ENCODE data around the gene MRPL4.

The MRPL4 gene

DNA sequence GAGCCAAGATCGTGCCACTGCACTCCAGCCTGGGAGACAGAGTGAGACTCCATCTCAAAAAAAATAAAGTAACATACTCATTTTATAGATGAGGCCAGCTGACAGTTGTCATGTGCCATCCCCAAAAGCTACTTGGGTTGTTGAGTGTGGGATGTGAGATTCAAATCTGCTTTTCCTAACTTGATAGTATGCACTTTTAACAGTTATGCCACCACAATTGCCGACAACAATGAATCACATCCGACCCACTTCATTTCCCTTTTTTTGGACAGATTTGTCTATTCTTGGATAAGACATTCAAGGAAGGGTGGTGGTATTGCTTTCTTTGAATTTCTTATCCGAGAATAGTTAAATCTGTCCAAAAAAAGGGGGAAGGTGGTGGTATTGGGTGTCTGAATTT lies 41.0 kb upstream of the MRPL4 start:
- TF ChIP-seq, protein P1, sequence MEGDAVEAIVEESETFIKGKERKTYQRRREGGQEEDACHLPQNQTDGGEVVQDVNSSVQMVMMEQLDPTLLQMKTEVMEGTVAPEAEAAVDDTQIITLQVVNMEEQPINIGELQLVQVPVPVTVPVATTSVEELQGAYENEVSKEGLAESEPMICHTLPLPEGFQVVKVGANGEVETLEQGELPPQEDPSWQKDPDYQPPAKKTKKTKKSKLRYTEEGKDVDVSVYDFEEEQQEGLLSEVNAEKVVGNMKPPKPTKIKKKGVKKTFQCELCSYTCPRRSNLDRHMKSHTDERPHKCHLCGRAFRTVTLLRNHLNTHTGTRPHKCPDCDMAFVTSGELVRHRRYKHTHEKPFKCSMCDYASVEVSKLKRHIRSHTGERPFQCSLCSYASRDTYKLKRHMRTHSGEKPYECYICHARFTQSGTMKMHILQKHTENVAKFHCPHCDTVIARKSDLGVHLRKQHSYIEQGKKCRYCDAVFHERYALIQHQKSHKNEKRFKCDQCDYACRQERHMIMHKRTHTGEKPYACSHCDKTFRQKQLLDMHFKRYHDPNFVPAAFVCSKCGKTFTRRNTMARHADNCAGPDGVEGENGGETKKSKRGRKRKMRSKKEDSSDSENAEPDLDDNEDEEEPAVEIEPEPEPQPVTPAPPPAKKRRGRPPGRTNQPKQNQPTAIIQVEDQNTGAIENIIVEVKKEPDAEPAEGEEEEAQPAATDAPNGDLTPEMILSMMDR (IDR thresholded peaks at IDR 0.05; ENCODE audit: low read depth, low read length), result no peak
- no peak overlapping the region for H3K4me3 ChIP-seq (ENCODE audit: low read depth, low read length)
- in situ Hi-C loops (cut with HindIII; ENCODE audit: low sequenced_read_pairs), result no loop called here
- no peak for DNase-seq (ENCODE audit: low read depth, low spot score)

DNA sequence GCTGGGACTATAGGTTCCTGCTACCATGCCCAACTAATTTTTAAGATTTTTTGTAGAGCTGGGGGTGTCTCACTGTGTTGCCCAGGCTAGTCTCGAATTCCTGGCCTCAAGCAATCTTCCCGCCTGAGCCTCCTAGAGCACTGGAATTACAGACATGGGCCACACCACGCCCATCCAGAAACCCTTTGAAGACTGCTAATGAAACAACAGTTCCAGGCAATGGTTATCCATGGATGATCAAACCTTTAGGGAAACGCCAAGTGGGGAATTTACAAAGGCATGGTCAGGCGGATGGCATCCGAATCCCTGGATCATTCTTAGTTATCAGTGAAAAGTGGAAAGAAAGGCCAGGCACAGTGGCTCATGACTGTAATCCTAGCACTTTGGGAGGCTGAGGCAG lies 40.3 kb upstream of the MRPL4 start:
- in situ Hi-C loops (cut with HindIII; ENCODE audit: low sequenced_read_pairs), result no loop called here
- TF ChIP-seq, protein P1 (IDR thresholded peaks at IDR 0.05; ENCODE audit: low read depth, low read length), result no peak
- no peak overlapping the region for H3K4me3 ChIP-seq (ENCODE audit: low read depth, low read length)
- no peak for DNase-seq (ENCODE audit: low read depth, low spot score)

DNA sequence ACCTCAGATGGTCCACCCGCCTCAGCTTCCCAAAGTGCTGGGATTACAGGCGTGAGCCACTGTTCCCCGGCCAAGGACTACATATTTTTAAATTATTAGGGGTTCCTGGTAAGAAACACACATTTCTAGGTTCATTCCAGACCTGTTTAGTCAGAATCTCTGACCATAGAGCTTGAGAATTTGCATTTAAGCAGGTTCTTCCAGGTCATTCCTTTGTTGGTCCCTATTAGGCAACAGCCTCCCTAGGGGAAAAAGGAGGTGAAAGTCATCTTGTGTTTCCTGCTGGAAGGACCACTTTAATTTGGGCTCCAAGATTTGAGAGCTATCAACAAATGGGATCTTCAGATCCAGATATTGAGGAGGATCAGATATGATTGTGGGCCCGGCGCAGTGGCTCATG lies 37.2 kb upstream of the MRPL4 start:
- peak; percentile 16 for DNase-seq (ENCODE audit: low read depth, low spot score)
- TF ChIP-seq, protein P1 (IDR thresholded peaks at IDR 0.05; ENCODE audit: low read depth, low read length), result no peak
- in situ Hi-C loops (cut with HindIII; ENCODE audit: low sequenced_read_pairs), result no loop called here
- H3K4me3 ChIP-seq (ENCODE audit: low read depth, low read length), result no peak overlapping the region

DNA sequence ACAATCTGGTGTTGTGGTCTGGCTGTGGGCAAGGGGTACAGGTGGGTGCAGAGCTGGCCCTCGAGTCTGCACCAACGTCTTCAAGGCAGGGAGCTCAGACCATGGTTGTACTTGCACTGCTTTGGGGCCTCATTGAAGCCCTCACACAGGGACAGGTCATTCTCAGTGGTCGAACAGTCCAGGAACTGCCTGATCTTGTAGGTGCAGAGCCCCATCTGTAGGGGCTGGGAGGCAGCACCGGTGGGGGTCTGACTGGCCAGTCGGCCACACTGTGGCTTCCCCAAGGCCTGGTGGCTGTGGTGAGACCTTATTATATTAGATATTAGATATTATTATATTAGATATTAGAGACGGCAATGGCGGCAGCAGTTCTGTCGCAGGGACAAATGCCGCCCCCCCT lies 34.9 kb upstream of the MRPL4 start:
- TF ChIP-seq, protein P1 (IDR thresholded peaks at IDR 0.05; ENCODE audit: low read depth, low read length), result no peak
- in situ Hi-C loops (cut with HindIII; ENCODE audit: low sequenced_read_pairs), result no loop called here
- no peak for DNase-seq (ENCODE audit: low read depth, low spot score)
- H3K4me3 ChIP-seq (ENCODE audit: low read depth, low read length), result no peak overlapping the region

DNA sequence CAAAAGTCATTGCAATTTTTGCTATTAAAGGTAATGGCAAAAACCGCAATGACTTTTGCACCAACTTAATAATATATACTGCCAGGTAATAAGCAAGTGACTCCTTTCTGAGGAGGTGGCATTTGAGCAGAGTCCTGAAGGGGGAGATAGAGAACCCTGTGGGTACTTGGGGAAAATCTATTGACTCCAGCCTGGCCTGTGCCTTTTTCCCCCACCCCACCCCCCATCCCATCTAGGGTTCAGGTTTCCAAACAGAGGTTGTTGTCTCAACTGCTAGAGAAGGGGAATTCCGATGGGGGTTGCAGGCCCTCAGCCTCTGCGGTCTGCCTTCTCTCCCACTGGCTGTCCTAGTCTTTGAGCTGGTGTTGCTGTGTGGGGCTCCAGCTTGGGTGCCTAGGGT lies 32.3 kb upstream of the MRPL4 start:
- no peak overlapping the region for H3K4me3 ChIP-seq (ENCODE audit: low read depth, low read length)
- TF ChIP-seq, protein P1 (IDR thresholded peaks at IDR 0.05; ENCODE audit: low read depth, low read length), result peak; percentile 40
- in situ Hi-C loops (cut with HindIII; ENCODE audit: low sequenced_read_pairs), result no loop called here
- DNase-seq (ENCODE audit: low read depth, low spot score), result no peak

DNA sequence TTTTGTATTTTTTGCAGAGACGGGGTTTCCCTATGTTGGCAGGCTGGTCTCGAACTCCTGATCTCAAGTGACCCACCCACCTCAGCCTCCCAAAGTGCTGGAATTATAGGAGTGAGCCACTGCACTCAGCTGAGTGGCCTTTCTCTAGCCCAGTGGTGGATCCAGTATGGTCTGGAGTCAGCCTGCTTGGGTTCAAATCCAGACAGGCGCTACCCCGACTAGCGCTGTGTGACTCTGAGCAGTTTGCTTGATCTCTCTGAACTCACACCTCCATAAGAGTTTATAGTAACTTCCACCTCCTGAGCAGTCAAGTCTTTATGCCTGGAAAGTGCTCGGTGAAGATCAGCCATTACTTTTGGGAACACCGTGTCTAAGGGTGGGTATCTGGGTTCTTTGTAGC lies 31.3 kb upstream of the MRPL4 start:
- in situ Hi-C loops (cut with HindIII; ENCODE audit: low sequenced_read_pairs), result no loop called here
- TF ChIP-seq, protein P1 (IDR thresholded peaks at IDR 0.05; ENCODE audit: low read depth, low read length), result no peak
- no peak for DNase-seq (ENCODE audit: low read depth, low spot score)
- no peak overlapping the region for H3K4me3 ChIP-seq (ENCODE audit: low read depth, low read length)
